ENCODE measurements around the gene GLE1.
"Not testable (repeated sequence)": the region's sequence is repeated elsewhere in the genome, so short reads cannot be mapped to it uniquely, and the experiment has no call there.

Gene GLE1

GRCh38 chr9:128497824-128498610 lies 6.5 kb upstream of the GLE1 start:
- no peak for DNase-seq (ENCODE audit: low read depth in 2 of 2)

- no peak for DNase-seq (ENCODE audit: low read depth in 2 of 2)
These were observed 5.6 kb upstream of the GLE1 start for GRCh38 chr9:128498911-128499310.

GRCh38 chr9:128499920-128500319 lies 4.6 kb upstream of the GLE1 start:
- DNase-seq (ENCODE audit: low read depth in 2 of 2): no peak

- peak; percentile 82 to 85 for DNase-seq (ENCODE audit: low read depth in 2 of 2)
These were observed 1.1 kb upstream of the GLE1 start for GRCh38 chr9:128503415-128503825.

- DNase-seq (ENCODE audit: low read depth in 2 of 2): no peak
These were observed 649 bp upstream of the GLE1 start for GRCh38 chr9:128503870-128504269.

- no peak for DNase-seq (ENCODE audit: low read depth in 2 of 2)
These were observed 871 bp downstream of the GLE1 start for GRCh38 chr9:128505414-128505765.

GRCh38 chr9:128505906-128506305 lies 1.4 kb downstream of the GLE1 start:
- DNase-seq (ENCODE audit: low read depth in 2 of 2): not testable (repeated sequence)

- no peak for DNase-seq (ENCODE audit: low read depth in 2 of 2)
These were observed 8.3 kb downstream of the GLE1 start for GRCh38 chr9:128512820-128513219.

GRCh38 chr9:128521956-128522355 lies 17.4 kb downstream of the GLE1 start:
- no peak for DNase-seq (ENCODE audit: low read depth in 2 of 2)

GRCh38 chr9:128523199-128523925 lies 18.8 kb downstream of the GLE1 start:
- no peak for DNase-seq (ENCODE audit: low read depth in 2 of 2)

GRCh38 chr9:128526720-128527119 lies 22.2 kb downstream of the GLE1 start:
- no peak for DNase-seq (ENCODE audit: low read depth in 2 of 2)

- no peak for DNase-seq (ENCODE audit: low read depth in 2 of 2)
These were observed 24.1 kb downstream of the GLE1 start for GRCh38 chr9:128528445-128529160.

GRCh38 chr9:128529191-128529590 lies 24.7 kb downstream of the GLE1 start:
- no peak for DNase-seq (ENCODE audit: low read depth in 2 of 2)

- DNase-seq (ENCODE audit: low read depth in 2 of 2): no peak
These were observed 28.1 kb downstream of the GLE1 start for GRCh38 chr9:128532581-128532980.

- no peak for DNase-seq (ENCODE audit: low read depth in 2 of 2)
These were observed 36.3 kb downstream of the GLE1 start for GRCh38 chr9:128540634-128541360.

- DNase-seq (ENCODE audit: low read depth in 2 of 2): no peak
These were observed 42.0 kb downstream of the GLE1 start for GRCh38 chr9:128546504-128546903.

- DNase-seq (ENCODE audit: low read depth in 2 of 2): no peak
These were observed 44.4 kb downstream of the GLE1 start for GRCh38 chr9:128548876-128549275.

- DNase-seq (ENCODE audit: low read depth in 2 of 2): no peak
These were observed 45.7 kb downstream of the GLE1 start for GRCh38 chr9:128550226-128550625.

- DNase-seq (ENCODE audit: low read depth in 2 of 2): no peak
These were observed 46.5 kb downstream of the GLE1 start for GRCh38 chr9:128550770-128551656.

- no peak for DNase-seq (ENCODE audit: low read depth in 2 of 2)
These were observed 47.2 kb downstream of the GLE1 start for GRCh38 chr9:128551657-128552152.
